ENCODE measurements around the gene TNS3.
"Not testable (repeated sequence)": the region's sequence is repeated elsewhere in the genome, so short reads cannot be mapped to it uniquely, and the experiment has no call there.

The TNS3 gene

DNA sequence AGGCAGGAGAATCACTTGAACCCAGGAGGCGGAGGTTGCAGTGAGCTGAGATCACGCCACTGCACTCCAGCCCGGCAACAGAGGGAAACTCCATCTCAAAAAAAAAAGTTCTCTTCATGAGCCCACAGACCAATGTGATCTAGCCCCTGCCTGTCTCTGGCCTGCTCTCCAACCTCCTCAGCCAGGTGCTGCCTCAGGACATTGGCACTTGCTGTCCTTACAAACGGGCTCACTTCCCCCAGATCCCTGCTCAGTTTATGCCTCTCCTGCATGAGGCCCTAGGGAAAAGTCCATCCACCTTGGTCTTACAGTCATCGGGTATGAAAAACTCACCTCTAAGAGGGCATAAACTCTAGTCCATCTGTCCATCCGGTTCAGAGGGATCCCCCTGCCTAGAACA is 32.5 kb downstream of the TNS3 start:
- H3K4me3 ChIP-seq (ENCODE audit: low read depth, low read length), result no peak overlapping the region
- no peaks in the 10 kb centered on the region for H3K36me3 ChIP-seq (ENCODE audit: insufficient read depth, low read length)
- peaks cover 41% of the 10 kb centered on the region for H3K79me2 ChIP-seq (ENCODE audit: control insufficient read depth, insufficient read depth, low read length, unreplicated experiment)
- no peaks in the 10 kb centered on the region for H3K27me3 ChIP-seq (ENCODE audit: insufficient read depth, low read length)
- no peak overlapping the region for H2AFZ ChIP-seq (ENCODE audit: low read length, unreplicated experiment)
- no peak overlapping the region for H3K27ac ChIP-seq (ENCODE audit: low read depth, low read length)
- peaks cover 27% of the 10 kb centered on the region for H3K4me1 ChIP-seq (ENCODE audit: control insufficient read depth, insufficient read depth, low read length, unreplicated experiment)

DNA sequence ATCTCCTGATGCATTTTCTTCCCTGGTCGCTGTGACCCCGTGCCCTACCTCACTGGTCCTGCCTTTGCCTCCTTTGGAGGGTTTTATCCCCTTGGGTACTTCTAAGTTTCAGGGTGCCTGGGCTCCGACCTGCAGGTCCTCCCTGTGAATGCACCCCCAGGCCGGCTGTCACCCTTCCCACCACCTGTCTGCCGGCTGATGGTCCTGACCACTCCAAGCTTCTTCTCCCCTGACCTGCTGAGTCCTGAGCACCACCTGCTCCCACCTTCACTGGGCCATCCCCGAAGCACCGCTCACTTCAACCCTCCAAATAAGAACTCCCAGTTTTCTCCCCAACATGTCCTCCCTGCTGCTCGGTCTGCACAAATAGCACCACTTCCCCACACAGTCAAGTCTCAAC is 33.4 kb downstream of the TNS3 start:
- H3K27ac ChIP-seq (ENCODE audit: low read depth, low read length), result no peak overlapping the region
- peaks cover 43% of the 10 kb centered on the region for H3K79me2 ChIP-seq (ENCODE audit: control insufficient read depth, insufficient read depth, low read length, unreplicated experiment)
- H3K27me3 ChIP-seq (ENCODE audit: insufficient read depth, low read length), result no peaks in the 10 kb centered on the region
- no peaks in the 10 kb centered on the region for H3K36me3 ChIP-seq (ENCODE audit: insufficient read depth, low read length)
- no peak overlapping the region for H3K4me3 ChIP-seq (ENCODE audit: low read depth, low read length)
- no peak overlapping the region for H2AFZ ChIP-seq (ENCODE audit: low read length, unreplicated experiment)
- H3K4me1 ChIP-seq (ENCODE audit: control insufficient read depth, insufficient read depth, low read length, unreplicated experiment), result peaks cover 26% of the 10 kb centered on the region

- peaks cover 36% of the 10 kb centered on the region for H3K79me2 ChIP-seq (ENCODE audit: control insufficient read depth, insufficient read depth, low read length, unreplicated experiment)
- H3K36me3 ChIP-seq (ENCODE audit: insufficient read depth, low read length), result no peaks in the 10 kb centered on the region
- H3K4me1 ChIP-seq (ENCODE audit: control insufficient read depth, insufficient read depth, low read length, unreplicated experiment), result peaks cover 11% of the 10 kb centered on the region
- H3K4me3 ChIP-seq (ENCODE audit: low read depth, low read length), result no peak overlapping the region
- H3K27me3 ChIP-seq (ENCODE audit: insufficient read depth, low read length), result no peaks in the 10 kb centered on the region
- H2AFZ ChIP-seq (ENCODE audit: low read length, unreplicated experiment), result no peak overlapping the region
- H3K27ac ChIP-seq (ENCODE audit: low read depth, low read length), result no peak overlapping the region
Measured at GRCh38 chr7:47546733-47547494, 35.0 kb downstream of the TNS3 start.

GRCh38 chr7:47546171-47546570 is 35.7 kb downstream of the TNS3 start:
- no peak overlapping the region for H2AFZ ChIP-seq (ENCODE audit: low read length, unreplicated experiment)
- H3K27ac ChIP-seq (ENCODE audit: low read depth, low read length), result no peak overlapping the region
- H3K79me2 ChIP-seq (ENCODE audit: control insufficient read depth, insufficient read depth, low read length, unreplicated experiment), result peaks cover 29% of the 10 kb centered on the region
- H3K36me3 ChIP-seq (ENCODE audit: insufficient read depth, low read length), result no peaks in the 10 kb centered on the region
- peaks cover 11% of the 10 kb centered on the region for H3K4me1 ChIP-seq (ENCODE audit: control insufficient read depth, insufficient read depth, low read length, unreplicated experiment)
- H3K4me3 ChIP-seq (ENCODE audit: low read depth, low read length), result no peak overlapping the region
- no peaks in the 10 kb centered on the region for H3K27me3 ChIP-seq (ENCODE audit: insufficient read depth, low read length)

GRCh38 chr7:47544416-47544815 is 37.5 kb downstream of the TNS3 start:
- Histone ChIP-seq H3K27me3 (ENCODE audit: insufficient read depth, low read length) (no peaks in the 10 kb centered on the region), H2AFZ (ENCODE audit: low read length, unreplicated experiment) (no peak overlapping the region), H3K4me3 (ENCODE audit: low read depth, low read length) (no peak overlapping the region), H3K79me2 (ENCODE audit: control insufficient read depth, insufficient read depth, low read length, unreplicated experiment) (peaks cover 32% of the 10 kb centered on the region), H3K36me3 (ENCODE audit: insufficient read depth, low read length) (no peaks in the 10 kb centered on the region), H3K4me1 (ENCODE audit: control insufficient read depth, insufficient read depth, low read length, unreplicated experiment) (peaks cover 20% of the 10 kb centered on the region), H3K27ac (ENCODE audit: low read depth, low read length) (no peak overlapping the region)

GRCh38 chr7:47543714-47544113 is 38.2 kb downstream of the TNS3 start:
- Histone ChIP-seq H3K79me2 (ENCODE audit: control insufficient read depth, insufficient read depth, low read length, unreplicated experiment) (peaks cover 39% of the 10 kb centered on the region), H3K4me1 (ENCODE audit: control insufficient read depth, insufficient read depth, low read length, unreplicated experiment) (peaks cover 24% of the 10 kb centered on the region)

GRCh38 chr7:47543056-47543455 is 38.9 kb downstream of the TNS3 start:
- H2AFZ ChIP-seq (ENCODE audit: low read length, unreplicated experiment), result no peak overlapping the region
- H3K4me1 ChIP-seq (ENCODE audit: control insufficient read depth, insufficient read depth, low read length, unreplicated experiment), result peaks cover 24% of the 10 kb centered on the region
- no peaks in the 10 kb centered on the region for H3K27me3 ChIP-seq (ENCODE audit: insufficient read depth, low read length)
- no peak overlapping the region for H3K27ac ChIP-seq (ENCODE audit: low read depth, low read length)
- H3K36me3 ChIP-seq (ENCODE audit: insufficient read depth, low read length), result no peaks in the 10 kb centered on the region
- H3K79me2 ChIP-seq (ENCODE audit: control insufficient read depth, insufficient read depth, low read length, unreplicated experiment), result peaks cover 36% of the 10 kb centered on the region
- H3K4me3 ChIP-seq (ENCODE audit: low read depth, low read length), result no peak overlapping the region

More at GRCh38 chr7:47543714-47544113, 38.2 kb downstream of the TNS3 start:
- no peak overlapping the region for H3K27ac ChIP-seq (ENCODE audit: low read depth, low read length)
- H3K27me3 ChIP-seq (ENCODE audit: insufficient read depth, low read length), result no peaks in the 10 kb centered on the region
- no peak overlapping the region for H2AFZ ChIP-seq (ENCODE audit: low read length, unreplicated experiment)
- no peaks in the 10 kb centered on the region for H3K36me3 ChIP-seq (ENCODE audit: insufficient read depth, low read length)
- no peak overlapping the region for H3K4me3 ChIP-seq (ENCODE audit: low read depth, low read length)

GRCh38 chr7:47542051-47542450 is 39.9 kb downstream of the TNS3 start:
- no peaks in the 10 kb centered on the region for H3K36me3 ChIP-seq (ENCODE audit: insufficient read depth, low read length)
- H3K27me3 ChIP-seq (ENCODE audit: insufficient read depth, low read length), result no peaks in the 10 kb centered on the region
- peaks cover 29% of the 10 kb centered on the region for H3K4me1 ChIP-seq (ENCODE audit: control insufficient read depth, insufficient read depth, low read length, unreplicated experiment)
- no peak overlapping the region for H3K27ac ChIP-seq (ENCODE audit: low read depth, low read length)
- peaks cover 41% of the 10 kb centered on the region for H3K79me2 ChIP-seq (ENCODE audit: control insufficient read depth, insufficient read depth, low read length, unreplicated experiment)
- no peak overlapping the region for H3K4me3 ChIP-seq (ENCODE audit: low read depth, low read length)
- H2AFZ ChIP-seq (ENCODE audit: low read length, unreplicated experiment), result no peak overlapping the region

DNA sequence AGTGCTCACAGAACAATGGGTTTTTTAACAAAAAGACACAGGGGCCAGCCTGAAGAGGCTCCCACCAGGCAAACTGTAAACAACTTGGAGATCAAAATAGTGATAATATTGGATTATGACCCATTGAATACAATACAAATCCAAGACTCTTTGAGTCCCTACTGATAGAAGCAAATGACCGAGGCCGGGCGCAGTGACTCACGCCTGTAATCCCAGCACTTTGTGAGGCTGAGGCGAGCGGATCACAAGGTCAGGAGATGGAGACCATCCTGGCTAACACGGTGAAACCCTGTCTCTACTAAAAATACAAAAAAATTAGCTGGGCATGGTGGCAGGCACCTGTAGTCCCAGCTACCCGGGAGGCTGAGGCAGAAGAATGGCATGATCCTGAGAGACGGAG is 40.4 kb downstream of the TNS3 start:
- H3K27me3 ChIP-seq (ENCODE audit: insufficient read depth, low read length); H3K36me3 ChIP-seq (ENCODE audit: insufficient read depth, low read length); H3K4me3 ChIP-seq (ENCODE audit: low read depth, low read length); H3K27ac ChIP-seq (ENCODE audit: low read depth, low read length); H2AFZ ChIP-seq (ENCODE audit: low read length, unreplicated experiment): not testable (repeated sequence)
- Histone ChIP-seq H3K79me2 (ENCODE audit: control insufficient read depth, insufficient read depth, low read length, unreplicated experiment) (peaks cover 47% of the 10 kb centered on the region), H3K4me1 (ENCODE audit: control insufficient read depth, insufficient read depth, low read length, unreplicated experiment) (peaks cover 32% of the 10 kb centered on the region)

GRCh38 chr7:47540387-47541350 is 41.2 kb downstream of the TNS3 start:
- Histone ChIP-seq H3K4me1 (ENCODE audit: control insufficient read depth, insufficient read depth, low read length, unreplicated experiment) (peaks cover 40% of the 10 kb centered on the region), H3K4me3 (ENCODE audit: low read depth, low read length) (no peak overlapping the region), H3K36me3 (ENCODE audit: insufficient read depth, low read length) (no peaks in the 10 kb centered on the region), H3K27ac (ENCODE audit: low read depth, low read length) (no peak overlapping the region), H3K27me3 (ENCODE audit: insufficient read depth, low read length) (no peaks in the 10 kb centered on the region), H3K79me2 (ENCODE audit: control insufficient read depth, insufficient read depth, low read length, unreplicated experiment) (peaks cover 55% of the 10 kb centered on the region), H2AFZ (ENCODE audit: low read length, unreplicated experiment) (no peak overlapping the region)
